ENCODE results near the gene TTLL9. TPM values are rescaled to one million over a fixed set of nuclear protein-coding genes. Genes with fewer than 3 reads are reported as not detected.
"Not testable (repeated sequence)": the region's sequence is repeated elsewhere in the genome, so short reads cannot be mapped to it uniquely, and the experiment has no call there.

The TTLL9 gene
- 0.24 TPM for polyA plus RNA-seq (2012; ENCODE audit: low read depth, missing spikeins)

- TF ChIP-seq POU2F2 (IDR thresholded peaks at IDR 0.05; ENCODE audit: low read depth, low read length) (no peak), PAX5 (IDR thresholded peaks at IDR 0.05; ENCODE audit: insufficient read depth, low read length, severe bottlenecking) (no peak), POLR2A (IDR thresholded peaks at IDR 0.05; ENCODE audit: low read depth, low read length) (no peak), SPI1 (IDR thresholded peaks at IDR 0.05; ENCODE audit: low read depth, low read length) (no peak), POLR2AphosphoS5 (IDR thresholded peaks at IDR 0.05; ENCODE audit: low read depth, low read length) (no peak), TAF1 (IDR thresholded peaks at IDR 0.05; ENCODE audit: low read depth, low read length) (no peak)
- FAIRE-seq (no peak), DNase-seq (ENCODE audit: insufficient read length, low spot score) (no peak)
These were observed at the start of gene TTLL9, which contains the start of gene DUSP15 for GRCh38 chr20:31869942-31870725. TTLL9 (plus strand) TSS chr20:31870634; CDS start chr20:31871127, 493 bp downstream. DUSP15 (minus strand) TSS chr20:31870527; CDS start chr20:31870337, 190 bp downstream.

GRCh38 chr20:31821427-31821826 is 49.0 kb upstream of the TTLL9 start:
- FAIRE-seq (no peak), DNase-seq (ENCODE audit: insufficient read length, low spot score) (no peak)
- no peak for TF ChIP-seq POU2F2 (IDR thresholded peaks at IDR 0.05; ENCODE audit: low read depth, low read length)
- TF ChIP-seq TAF1 (IDR thresholded peaks at IDR 0.05; ENCODE audit: low read depth, low read length), result no peak
- TF ChIP-seq POLR2A (IDR thresholded peaks at IDR 0.05; ENCODE audit: low read depth, low read length), result no peak
- no peak for TF ChIP-seq SPI1 (IDR thresholded peaks at IDR 0.05; ENCODE audit: low read depth, low read length)
- no peak for TF ChIP-seq POLR2AphosphoS5 (IDR thresholded peaks at IDR 0.05; ENCODE audit: low read depth, low read length)
- TF ChIP-seq PAX5 (IDR thresholded peaks at IDR 0.05; ENCODE audit: insufficient read depth, low read length, severe bottlenecking), result no peak

- TF ChIP-seq POU2F2 (IDR thresholded peaks at IDR 0.05; ENCODE audit: low read depth, low read length), result no peak
- TF ChIP-seq PAX5 (IDR thresholded peaks at IDR 0.05; ENCODE audit: insufficient read depth, low read length, severe bottlenecking), result no peak
- no peak for TF ChIP-seq SPI1 (IDR thresholded peaks at IDR 0.05; ENCODE audit: low read depth, low read length)
- no peak for TF ChIP-seq POLR2AphosphoS5 (IDR thresholded peaks at IDR 0.05; ENCODE audit: low read depth, low read length)
- TF ChIP-seq POLR2A (IDR thresholded peaks at IDR 0.05; ENCODE audit: low read depth, low read length), result no peak
- no peak for TF ChIP-seq TAF1 (IDR thresholded peaks at IDR 0.05; ENCODE audit: low read depth, low read length)
- FAIRE-seq (peak; percentile 89), DNase-seq (ENCODE audit: insufficient read length, low spot score) (peak; percentile 93)
These were observed 47.8 kb upstream of the TTLL9 start for GRCh38 chr20:31822421-31823330.

- FAIRE-seq (no peak), DNase-seq (ENCODE audit: insufficient read length, low spot score) (no peak)
- TF ChIP-seq PAX5 (IDR thresholded peaks at IDR 0.05; ENCODE audit: insufficient read depth, low read length, severe bottlenecking), result no peak
- TF ChIP-seq POLR2AphosphoS5 (IDR thresholded peaks at IDR 0.05; ENCODE audit: low read depth, low read length), result no peak
- TF ChIP-seq TAF1 (IDR thresholded peaks at IDR 0.05; ENCODE audit: low read depth, low read length), result no peak
- TF ChIP-seq POLR2A (IDR thresholded peaks at IDR 0.05; ENCODE audit: low read depth, low read length), result no peak
- no peak for TF ChIP-seq POU2F2 (IDR thresholded peaks at IDR 0.05; ENCODE audit: low read depth, low read length)
These were observed 46.9 kb upstream of the TTLL9 start for GRCh38 chr20:31823360-31824124.

- DNase-seq (ENCODE audit: insufficient read length, low spot score) (no peak), FAIRE-seq (no peak)
- TF ChIP-seq SPI1 (IDR thresholded peaks at IDR 0.05; ENCODE audit: low read depth, low read length) (no peak), POLR2AphosphoS5 (IDR thresholded peaks at IDR 0.05; ENCODE audit: low read depth, low read length) (no peak), POU2F2 (IDR thresholded peaks at IDR 0.05; ENCODE audit: low read depth, low read length) (no peak), PAX5 (IDR thresholded peaks at IDR 0.05; ENCODE audit: insufficient read depth, low read length, severe bottlenecking) (no peak), TAF1 (IDR thresholded peaks at IDR 0.05; ENCODE audit: low read depth, low read length) (no peak), POLR2A (IDR thresholded peaks at IDR 0.05; ENCODE audit: low read depth, low read length) (no peak)
These were observed 46.3 kb upstream of the TTLL9 start for GRCh38 chr20:31824125-31824485.

- TF ChIP-seq SPI1 (IDR thresholded peaks at IDR 0.05; ENCODE audit: low read depth, low read length), result no peak
- no peak for TF ChIP-seq TAF1 (IDR thresholded peaks at IDR 0.05; ENCODE audit: low read depth, low read length)
- TF ChIP-seq PAX5 (IDR thresholded peaks at IDR 0.05; ENCODE audit: insufficient read depth, low read length, severe bottlenecking), result no peak
- TF ChIP-seq POLR2A (IDR thresholded peaks at IDR 0.05; ENCODE audit: low read depth, low read length), result no peak
- no peak for TF ChIP-seq POU2F2 (IDR thresholded peaks at IDR 0.05; ENCODE audit: low read depth, low read length)
- FAIRE-seq (no peak), DNase-seq (ENCODE audit: insufficient read length, low spot score) (no peak)
These were observed 45.7 kb upstream of the TTLL9 start for GRCh38 chr20:31824554-31825313.

GRCh38 chr20:31826074-31826473 is 44.4 kb upstream of the TTLL9 start:
- TF ChIP-seq SPI1 (IDR thresholded peaks at IDR 0.05; ENCODE audit: low read depth, low read length) (no peak), TAF1 (IDR thresholded peaks at IDR 0.05; ENCODE audit: low read depth, low read length) (no peak), POU2F2 (IDR thresholded peaks at IDR 0.05; ENCODE audit: low read depth, low read length) (no peak), POLR2A (IDR thresholded peaks at IDR 0.05; ENCODE audit: low read depth, low read length) (no peak), PAX5 (IDR thresholded peaks at IDR 0.05; ENCODE audit: insufficient read depth, low read length, severe bottlenecking) (no peak), POLR2AphosphoS5 (IDR thresholded peaks at IDR 0.05; ENCODE audit: low read depth, low read length) (no peak)
- FAIRE-seq (no peak), DNase-seq (ENCODE audit: insufficient read length, low spot score) (no peak)

GRCh38 chr20:31827059-31827458 is 43.4 kb upstream of the TTLL9 start:
- TF ChIP-seq TAF1 (IDR thresholded peaks at IDR 0.05; ENCODE audit: low read depth, low read length) (no peak), PAX5 (IDR thresholded peaks at IDR 0.05; ENCODE audit: insufficient read depth, low read length, severe bottlenecking) (no peak), POLR2AphosphoS5 (IDR thresholded peaks at IDR 0.05; ENCODE audit: low read depth, low read length) (no peak), SPI1 (IDR thresholded peaks at IDR 0.05; ENCODE audit: low read depth, low read length) (no peak), POLR2A (IDR thresholded peaks at IDR 0.05; ENCODE audit: low read depth, low read length) (no peak)
- FAIRE-seq (no peak), DNase-seq (ENCODE audit: insufficient read length, low spot score) (no peak)

GRCh38 chr20:31828016-31828415 is 42.4 kb upstream of the TTLL9 start:
- DNase-seq (ENCODE audit: insufficient read length, low spot score); FAIRE-seq: not testable (repeated sequence)
